PFSK-1 (cell line): ENCODE measurements around the gene ARHGAP30.

Experiments used
- POLR2AphosphoS5 ChIP-seq: IDR thresholded peaks from 2 replicates; pipeline ENCODE4 v1.6.1; 2012; ENCODE audit warnings: low read depth, mild to moderate bottlenecking, control low read depth, low read length, moderate library complexity
- REST ChIP-seq, 2 experiments: IDR thresholded peaks; 2 replicates each; pipeline versions ENCODE4 v1.6.1 to v1.8.0; 2011 to 2012; ENCODE audit warnings: low read depth in 2 of 2, low read length in 2 of 2, control low read depth in 1 of 2, inconsistent platforms in 1 of 2, mild to moderate bottlenecking in 1 of 2, moderate library complexity in 1 of 2; ENCODE audit not compliant: insufficient read depth in 1 of 2
- TAF1 ChIP-seq: IDR thresholded peaks from 2 replicates; pipeline ENCODE4 v1.6.1; 2012; ENCODE audit warnings: low read length, control low read depth, borderline replicate concordance; ENCODE audit not compliant: insufficient read depth

- 0 out of 2 replicates have a peak, but pooled peaks have one; percentile 7 for TF ChIP-seq POLR2AphosphoS5
- TF ChIP-seq TAF1 = no peak
- no peak for TF ChIP-seq REST (IDR thresholded peaks at IDR 0.05; ENCODE audit: insufficient read depth in 1 of 2, low read depth in 2 of 2, low read length in 2 of 2)
Measured at GRCh38 chr1:161115132-161115711, 45.5 kb upstream of the ARHGAP30 start.
